ENCODE results near the gene FUT2. TPM values are rescaled to one million over a fixed set of nuclear protein-coding genes. Genes with fewer than 3 reads are reported as not detected.
"Not testable (repeated sequence)": the region's sequence is repeated elsewhere in the genome, so short reads cannot be mapped to it uniquely, and the experiment has no call there.

The FUT2 gene
- total RNA-seq, 4 donors from 2014 or later: 0.24 to 0.28 TPM; not detected in 2

DNA sequence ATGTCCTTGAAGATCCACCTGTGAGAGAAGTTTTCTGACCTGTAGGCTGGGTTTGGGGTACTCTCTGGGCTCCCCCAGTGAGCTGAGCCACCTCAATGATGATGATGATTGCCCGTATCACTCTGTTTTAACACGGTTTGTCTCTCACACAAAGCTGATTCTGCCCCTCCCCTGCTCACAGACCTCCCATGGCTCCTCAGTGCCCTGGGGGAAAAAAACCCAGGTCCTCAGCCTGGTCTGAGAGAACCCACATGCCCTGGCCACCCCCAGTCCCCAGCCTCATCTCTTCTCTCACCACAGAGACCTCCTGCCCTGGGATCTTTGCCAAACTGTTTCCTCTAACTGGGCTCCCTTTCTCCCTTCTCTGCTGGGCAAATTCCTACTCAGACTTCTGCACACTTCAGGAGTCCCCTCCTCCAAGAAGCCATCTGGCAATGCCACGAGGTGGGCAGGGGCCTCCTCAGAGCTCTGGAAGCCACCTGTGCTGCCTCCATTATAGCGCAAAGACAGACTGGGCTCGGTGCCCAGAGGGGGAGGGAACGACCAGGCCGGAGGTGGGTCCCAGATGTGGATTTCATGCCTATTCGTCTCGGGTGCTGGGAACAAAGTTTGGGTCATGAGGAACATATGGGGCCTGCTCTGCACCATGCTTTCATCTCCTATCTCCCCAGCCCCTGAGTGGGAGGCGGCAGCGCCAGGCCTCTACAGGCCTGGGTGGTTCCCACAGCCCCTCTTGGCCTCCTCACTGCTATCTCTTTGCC lies 41.3 kb upstream of the FUT2 start:
- DNase-seq (ENCODE audit: low spot score): no peak
- TF ChIP-seq, protein P1, sequence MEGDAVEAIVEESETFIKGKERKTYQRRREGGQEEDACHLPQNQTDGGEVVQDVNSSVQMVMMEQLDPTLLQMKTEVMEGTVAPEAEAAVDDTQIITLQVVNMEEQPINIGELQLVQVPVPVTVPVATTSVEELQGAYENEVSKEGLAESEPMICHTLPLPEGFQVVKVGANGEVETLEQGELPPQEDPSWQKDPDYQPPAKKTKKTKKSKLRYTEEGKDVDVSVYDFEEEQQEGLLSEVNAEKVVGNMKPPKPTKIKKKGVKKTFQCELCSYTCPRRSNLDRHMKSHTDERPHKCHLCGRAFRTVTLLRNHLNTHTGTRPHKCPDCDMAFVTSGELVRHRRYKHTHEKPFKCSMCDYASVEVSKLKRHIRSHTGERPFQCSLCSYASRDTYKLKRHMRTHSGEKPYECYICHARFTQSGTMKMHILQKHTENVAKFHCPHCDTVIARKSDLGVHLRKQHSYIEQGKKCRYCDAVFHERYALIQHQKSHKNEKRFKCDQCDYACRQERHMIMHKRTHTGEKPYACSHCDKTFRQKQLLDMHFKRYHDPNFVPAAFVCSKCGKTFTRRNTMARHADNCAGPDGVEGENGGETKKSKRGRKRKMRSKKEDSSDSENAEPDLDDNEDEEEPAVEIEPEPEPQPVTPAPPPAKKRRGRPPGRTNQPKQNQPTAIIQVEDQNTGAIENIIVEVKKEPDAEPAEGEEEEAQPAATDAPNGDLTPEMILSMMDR (IDR thresholded peaks at IDR 0.05): no peak
- ATAC-seq (ENCODE audit: low FRiP score): no peak

- TF ChIP-seq, protein P1 (IDR thresholded peaks at IDR 0.05): no peak
- peak; percentile 80 for ATAC-seq (ENCODE audit: low FRiP score)
- no peak for DNase-seq (ENCODE audit: low spot score)
These were observed 38.8 kb upstream of the FUT2 start for GRCh38 chr19:48656840-48657474.

- not testable (repeated sequence) for ATAC-seq (ENCODE audit: low FRiP score); DNase-seq (ENCODE audit: low spot score)
These were observed 37.9 kb upstream of the FUT2 start for GRCh38 chr19:48657828-48658227.

GRCh38 chr19:48658483-48658882 lies 37.3 kb upstream of the FUT2 start:
- ATAC-seq (ENCODE audit: low FRiP score) (no peak), DNase-seq (ENCODE audit: low spot score) (no peak)
- TF ChIP-seq, protein P1 (IDR thresholded peaks at IDR 0.05): no peak

GRCh38 chr19:48659768-48660167 lies 36.0 kb upstream of the FUT2 start:
- ATAC-seq (ENCODE audit: low FRiP score) (no peak), DNase-seq (ENCODE audit: low spot score) (no peak)

DNA sequence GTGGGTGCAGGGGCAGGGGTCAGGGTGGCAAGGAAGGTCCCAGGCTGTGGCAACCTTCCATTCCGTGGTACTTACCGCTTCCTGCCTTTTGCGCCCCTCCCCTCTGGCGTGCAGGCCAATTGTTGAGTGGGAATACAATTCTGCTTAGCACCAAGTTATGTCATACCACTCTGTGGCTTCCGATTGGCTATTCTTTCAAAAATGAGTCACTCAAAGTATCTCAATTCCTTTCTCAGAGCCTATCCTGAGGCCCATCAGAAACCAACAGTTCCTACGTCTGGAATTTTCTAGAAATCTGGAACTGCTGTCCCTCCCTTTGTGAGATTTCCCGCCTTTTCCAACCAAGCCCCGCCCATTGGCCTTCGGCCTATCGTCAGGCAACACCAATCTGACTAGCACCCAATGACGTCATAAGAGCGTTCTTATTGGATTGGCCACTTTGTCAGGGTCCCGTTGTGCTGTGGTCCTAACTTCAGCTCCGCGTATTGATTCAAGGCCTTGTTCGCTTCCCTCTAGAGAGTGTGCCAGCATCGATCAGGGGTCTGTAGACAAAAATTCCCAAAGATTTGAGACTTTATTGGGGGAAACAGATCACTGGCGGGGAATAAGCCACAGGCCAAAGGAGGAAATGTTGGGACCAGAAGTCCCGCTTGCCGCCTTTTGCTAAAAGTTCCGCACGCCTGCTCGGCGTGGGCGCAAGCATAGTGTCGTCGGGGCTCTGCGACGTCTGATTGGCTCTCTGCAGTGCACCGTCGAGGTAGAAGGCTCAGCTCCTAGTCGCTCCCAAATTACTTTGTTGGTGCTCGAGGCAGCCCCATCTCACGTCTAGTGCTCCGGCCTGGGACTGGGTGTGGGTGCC lies 34.7 kb upstream of the FUT2 start:
- TF ChIP-seq, protein P1 (IDR thresholded peaks at IDR 0.05): no peak
- peak; percentile 75 for ATAC-seq (ENCODE audit: low FRiP score)
- peak; percentile 66 for DNase-seq (ENCODE audit: low spot score)

More at GRCh38 chr19:48659768-48660167, 36.0 kb upstream of the FUT2 start:
- TF ChIP-seq, protein P1 (IDR thresholded peaks at IDR 0.05): no peak

- no peak for DNase-seq (ENCODE audit: low spot score)
These were observed 34.1 kb upstream of the FUT2 start for GRCh38 chr19:48661711-48662090.

More at GRCh38 chr19:48661711-48662090, 34.1 kb upstream of the FUT2 start:
- TF ChIP-seq, protein P1 (IDR thresholded peaks at IDR 0.05): no peak
- no peak for ATAC-seq (ENCODE audit: low FRiP score)
